Duodenal mucosa (tissue), 2 donors: ENCODE results near the gene HOXC10.

ENCODE experiments used
- H3K27ac ChIP-seq: one replicate; pipeline ENCODE4 v1.7.0; 2013; ENCODE audit warnings: low read depth, low read length
- H3K27me3 ChIP-seq, 2 donors: one replicate each; pipeline ENCODE4 v1.7.0; 2013; ENCODE audit warnings: low read length in 2 of 2, control low read depth in 1 of 2; ENCODE audit not compliant: insufficient read depth in 2 of 2, control insufficient read depth in 1 of 2
- H3K36me3 ChIP-seq, 2 donors: one replicate each; pipeline ENCODE4 v1.7.0; 2013; ENCODE audit warnings: low read length in 2 of 2, control low read depth in 1 of 2; ENCODE audit not compliant: insufficient read depth in 2 of 2, control insufficient read depth in 1 of 2
- H3K4me1 ChIP-seq, 2 donors: one replicate each; pipeline ENCODE4 v1.7.0; 2013; ENCODE audit warnings: low read length in 2 of 2, control low read depth in 1 of 2; ENCODE audit not compliant: insufficient read depth in 2 of 2, control insufficient read depth in 1 of 2
- H3K4me3 ChIP-seq, 2 donors: one replicate each; pipeline ENCODE4 v1.7.0; 2013; ENCODE audit warnings: low read length in 2 of 2, low read depth in 1 of 2
- H3K9ac ChIP-seq, 2 donors: one replicate each; pipeline ENCODE4 v1.7.0; 2013; ENCODE audit warnings: low read length in 2 of 2, low read depth in 1 of 2
- H3K9me3 ChIP-seq, 2 donors: one replicate each; pipeline ENCODE4 v1.7.0; 2013; ENCODE audit warnings: low read length in 2 of 2, control low read depth in 1 of 2; ENCODE audit not compliant: control insufficient read depth in 1 of 2

HOXC10 gene

GRCh38 chr12:54012631-54013409 is 27.9 kb downstream of the HOXC10 start:
- H3K4me3 ChIP-seq: no peak overlapping the region
- peaks cover 6 to 8% of the 10 kb centered on the region in 2 donors for H3K4me1 ChIP-seq
- H3K9me3 ChIP-seq: no peaks in the 10 kb centered on the region
- no peaks in the 10 kb centered on the region for H3K36me3 ChIP-seq
- peaks cover 79 to 88% of the 10 kb centered on the region in 2 donors for H3K27me3 ChIP-seq
- H3K27ac ChIP-seq: no peak overlapping the region
- H3K9ac ChIP-seq: no peak overlapping the region

GRCh38 chr12:54014377-54015017 is 29.6 kb downstream of the HOXC10 start:
- peaks cover 3 to 6% of the 10 kb centered on the region in 2 donors for H3K4me1 ChIP-seq
- no peak overlapping the region for H3K9ac ChIP-seq
- H3K36me3 ChIP-seq: no peaks in the 10 kb centered on the region
- no peaks in the 10 kb centered on the region for H3K9me3 ChIP-seq
- peaks cover 80 to 90% of the 10 kb centered on the region in 2 donors for H3K27me3 ChIP-seq
- no peak overlapping the region for H3K27ac ChIP-seq
- no peak overlapping the region for H3K4me3 ChIP-seq

- Histone ChIP-seq H3K4me3 (no peak overlapping the region), H3K36me3 (no peaks in the 10 kb centered on the region), H3K4me1 (peaks cover 3 to 6% of the 10 kb centered on the region in 2 donors), H3K27me3 (peaks cover 79 to 90% of the 10 kb centered on the region in 2 donors), H3K27ac (no peak overlapping the region), H3K9me3 (no peaks in the 10 kb centered on the region), H3K9ac (no peak overlapping the region)
These were observed 30.3 kb downstream of the HOXC10 start for GRCh38 chr12:54015018-54015931.

- peaks cover 3 to 6% of the 10 kb centered on the region in 2 donors for H3K4me1 ChIP-seq
- H3K27me3 ChIP-seq: peaks cover 72 to 90% of the 10 kb centered on the region in 2 donors
- H3K9me3 ChIP-seq: no peaks in the 10 kb centered on the region
- H3K36me3 ChIP-seq: no peaks in the 10 kb centered on the region
- H3K4me3 ChIP-seq: no peak overlapping the region
- no peak overlapping the region for H3K9ac ChIP-seq
- no peak overlapping the region for H3K27ac ChIP-seq
These were observed 31.1 kb downstream of the HOXC10 start for GRCh38 chr12:54016051-54016450.

- Histone ChIP-seq H3K36me3 (no peaks in the 10 kb centered on the region), H3K9me3 (no peaks in the 10 kb centered on the region), H3K27ac (no peak overlapping the region), H3K4me3 (no peak overlapping the region), H3K9ac (no peak overlapping the region), H3K4me1 (peaks cover 3 to 6% of the 10 kb centered on the region in 2 donors), H3K27me3 (peaks cover 72 to 90% of the 10 kb centered on the region in 2 donors)
These were observed 31.6 kb downstream of the HOXC10 start for GRCh38 chr12:54016478-54016964.

- H3K36me3 ChIP-seq: no peaks in the 10 kb centered on the region
- H3K27ac ChIP-seq: no peak overlapping the region
- H3K9me3 ChIP-seq: no peaks in the 10 kb centered on the region
- H3K9ac ChIP-seq: no peak overlapping the region
- peaks cover 3 to 6% of the 10 kb centered on the region in 2 donors for H3K4me1 ChIP-seq
- H3K4me3 ChIP-seq: peak overlapping the region; percentile 45 to 59
- H3K27me3 ChIP-seq: peaks cover 74 to 91% of the 10 kb centered on the region in 2 donors
These were observed 32.3 kb downstream of the HOXC10 start for GRCh38 chr12:54017027-54017788.

GRCh38 chr12:54017878-54018467 is 33.0 kb downstream of the HOXC10 start:
- Histone ChIP-seq H3K4me3 (peak overlapping the region; percentile 45 to 59), H3K27me3 (peaks cover 76 to 95% of the 10 kb centered on the region in 2 donors), H3K9ac (peak overlapping the region in 1 of 2 donors; percentile 32), H3K4me1 (peaks cover 3 to 6% of the 10 kb centered on the region in 2 donors), H3K36me3 (no peaks in the 10 kb centered on the region), H3K27ac (peak overlapping the region; percentile 8), H3K9me3 (no peaks in the 10 kb centered on the region)

GRCh38 chr12:54018468-54018984 is 33.6 kb downstream of the HOXC10 start:
- Histone ChIP-seq H3K27me3 (peaks cover 76 to 95% of the 10 kb centered on the region in 2 donors), H3K27ac (peak overlapping the region; percentile 8), H3K36me3 (no peaks in the 10 kb centered on the region), H3K4me1 (peaks cover 3 to 6% of the 10 kb centered on the region in 2 donors), H3K9ac (no peak overlapping the region), H3K4me3 (peak overlapping the region; percentile 15 to 59), H3K9me3 (no peaks in the 10 kb centered on the region)
